Caco-2 (cell line): ENCODE results near the gene FRMD4B. TPM values are rescaled to one million over a fixed set of nuclear protein-coding genes. Genes with fewer than 3 reads are reported as not detected.

Experiments
- BruUV-seq: library from RNA; stranded (reverse); fragments of 400-500 nt; replicated peaks from 2 replicates; lab custom pipeline; 2021; lab: Mats Ljungman, UMichigan
- CTCF ChIA-PET: fragments of 300-600 bp; sonication (Branson Sonifier 250); formaldehyde crosslinking; loops from one replicate; lab custom pipeline; 2022; ENCODE audit warnings: antibody characterized with exemption; lab: Charles Lee
- POLR2A ChIA-PET: fragments of 300-600 bp; sonication (Branson Sonifier 250); formaldehyde crosslinking; loops from one replicate; lab custom pipeline; 2022; ENCODE audit warnings: antibody characterized with exemption; lab: Charles Lee
- DNase-seq, 2 experiments: peaks; one replicate each; pipeline versions ENCODE4 v3.0.0 to v3.0.0-alpha.2; 2020 to 2022
- H3K27me3 ChIP-seq: replicated peaks from 2 replicates; pipeline ENCODE4 v1.6.0; 2011; ENCODE audit warnings: low read length; ENCODE audit not compliant: control insufficient read depth, insufficient read depth
- H3K36me3 ChIP-seq: 2 replicates; pipeline ENCODE4 v1.5.1; 2011; ENCODE audit warnings: low read length; ENCODE audit not compliant: control insufficient read depth, insufficient read depth
- H3K4me1 ChIP-seq: fragments of 250-450 bp; sonication (Bioruptor Pico); 2 replicates; pipeline ENCODE4 v1.5.1; 2020; ENCODE audit warnings: mild to moderate bottlenecking
- H3K4me3 ChIP-seq: 2 replicates; pipeline ENCODE4 v1.5.1; 2011; ENCODE audit warnings: low read depth, mild to moderate bottlenecking, control low read depth, low read length
- H3K9me3 ChIP-seq: fragments of 250-450 bp; sonication (Bioruptor Pico); 2 replicates; pipeline ENCODE4 v1.5.1; 2020; ENCODE audit warnings: mild to moderate bottlenecking, moderate library complexity
- H3K27ac Mint-ChIP-seq: one replicate; pipeline ENCODE4 v1.8.0; 2022; ENCODE audit warnings: mixed read lengths; ENCODE audit not compliant: unreplicated experiment
- H3K27me3 Mint-ChIP-seq: one replicate; pipeline ENCODE4 v1.8.0; 2022; ENCODE audit warnings: mixed read lengths; ENCODE audit not compliant: insufficient read depth, unreplicated experiment
- H3K36me3 Mint-ChIP-seq: one replicate; pipeline ENCODE4 v1.8.0; 2022; ENCODE audit warnings: mild to moderate bottlenecking, mixed read lengths; ENCODE audit not compliant: insufficient read depth, unreplicated experiment
- H3K4me1 Mint-ChIP-seq: one replicate; pipeline ENCODE4 v1.8.0; 2022; ENCODE audit warnings: low read depth, mixed read lengths; ENCODE audit not compliant: unreplicated experiment
- H3K4me3 Mint-ChIP-seq: one replicate; pipeline ENCODE4 v1.8.0; 2022; ENCODE audit warnings: mild to moderate bottlenecking, moderate library complexity, mixed read lengths; ENCODE audit not compliant: unreplicated experiment
- H3K9me3 Mint-ChIP-seq: one replicate; pipeline ENCODE4 v1.8.0; 2022; ENCODE audit warnings: mixed read lengths; ENCODE audit not compliant: unreplicated experiment
- CTCF ChIP-seq, 2 experiments: fragments of 200-600 bp in 1 of 2; IDR thresholded peaks; 1 replicate in 1 of 2; 2 replicates in 1 of 2; pipeline versions ENCODE4 v1.5.1 to v1.8.0; 2011 to 2022; ENCODE audit warnings: antibody characterized with exemption in 1 of 2, control low read depth in 1 of 2, inconsistent platforms in 1 of 2, low read depth in 1 of 2, low read length in 1 of 2, mild to moderate bottlenecking in 1 of 2, moderate library complexity in 1 of 2; ENCODE audit not compliant: insufficient read depth in 1 of 2, severe bottlenecking in 1 of 2, unreplicated experiment in 1 of 2
- intact Hi-C: fragments of 100-400 bp; cut with micrococcal nuclease; formaldehyde crosslinking; loops from one replicate; pipeline ENCODE4 v1.10.0; 2022; ENCODE audit not compliant: unreplicated experiment
- total RNA-seq: library from RNA; stranded (reverse); gene quantifications from 2 replicates; pipeline ENCODE4 v1.2.3, GENCODE V29; 2022

The FRMD4B gene
- total RNA-seq, 1 experiment from 2014 or later = 47.5 TPM

GRCh38 chr3:69128509-69128908, 257.4 kb downstream of the FRMD4B start:
- TF ChIP-seq CTCF (IDR thresholded peaks at IDR 0.05; ENCODE audit: insufficient read depth in 1 of 2, low read depth in 1 of 2, low read length in 1 of 2, severe bottlenecking in 1 of 2, unreplicated experiment in 1 of 2) = no peak
- Histone ChIP-seq H3K27me3 (no peaks in the 10 kb centered on the region), H3K9me3 (no peaks in the 10 kb centered on the region), H3K36me3 (no peaks in the 10 kb centered on the region), H3K4me1 (no peaks in the 10 kb centered on the region), H3K4me3 (no peak overlapping the region)
- Mint-ChIP-seq H3K4me1 (no peaks in the 10 kb centered on the region), H3K4me3 (no peak overlapping the region), H3K27me3 (no peaks in the 10 kb centered on the region), H3K36me3 (no peaks in the 10 kb centered on the region), H3K9me3 (no peaks in the 10 kb centered on the region), H3K27ac (no peak overlapping the region)
- ChIA-PET CTCF (no interaction called here), POLR2A (no interaction called here)
- intact Hi-C loops = no loop called here
- DNase-seq = no peak
- no TSS peak for BruUV-seq

GRCh38 chr3:69126999-69127398, 258.9 kb downstream of the FRMD4B start:
- ChIA-PET POLR2A (no interaction called here), CTCF (no interaction called here)
- H3K4me3 ChIP-seq = no peak overlapping the region
- Mint-ChIP-seq H3K36me3 (no peaks in the 10 kb centered on the region), H3K4me1 (no peaks in the 10 kb centered on the region), H3K27me3 (no peaks in the 10 kb centered on the region), H3K4me3 (no peak overlapping the region), H3K9me3 (no peaks in the 10 kb centered on the region), H3K27ac (no peak overlapping the region)
- DNase-seq = no peak
- no peaks in the 10 kb centered on the region for H3K27me3 ChIP-seq
- no TSS peak for BruUV-seq
- H3K36me3 ChIP-seq = no peaks in the 10 kb centered on the region
- intact Hi-C loops = no loop called here
- no peaks in the 10 kb centered on the region for H3K9me3 ChIP-seq
- TF ChIP-seq CTCF (IDR thresholded peaks at IDR 0.05; ENCODE audit: insufficient read depth in 1 of 2, low read depth in 1 of 2, low read length in 1 of 2, severe bottlenecking in 1 of 2, unreplicated experiment in 1 of 2) = no peak
- H3K4me1 ChIP-seq = no peaks in the 10 kb centered on the region

GRCh38 chr3:69126216-69126615, 259.7 kb downstream of the FRMD4B start:
- Mint-ChIP-seq H3K36me3 (no peaks in the 10 kb centered on the region), H3K9me3 (no peaks in the 10 kb centered on the region), H3K4me1 (no peaks in the 10 kb centered on the region), H3K27me3 (no peaks in the 10 kb centered on the region), H3K27ac (no peak overlapping the region), H3K4me3 (no peak overlapping the region)
- TF ChIP-seq CTCF (IDR thresholded peaks at IDR 0.05; ENCODE audit: insufficient read depth in 1 of 2, low read depth in 1 of 2, low read length in 1 of 2, severe bottlenecking in 1 of 2, unreplicated experiment in 1 of 2) = no peak
- no TSS peak for BruUV-seq
- Histone ChIP-seq H3K4me1 (no peaks in the 10 kb centered on the region), H3K9me3 (no peaks in the 10 kb centered on the region), H3K36me3 (no peaks in the 10 kb centered on the region), H3K27me3 (no peaks in the 10 kb centered on the region), H3K4me3 (no peak overlapping the region)
- intact Hi-C loops = no loop called here
- POLR2A ChIA-PET = no interaction called here
- CTCF ChIA-PET = no interaction called here
- DNase-seq = no peak
